ENCODE measurements around the gene COL25A1. TPM values are rescaled to one million over a fixed set of nuclear protein-coding genes. Genes with fewer than 3 reads are reported as not detected.

The COL25A1 gene
- total and polyA plus RNA-seq, 2 donors (not counting 3 experiments of a cell fraction or from before 2014, with no cell fraction given), result 0.21 to 3.5 TPM

- no peaks in the 10 kb centered on the region for H3K9me1 ChIP-seq (replicated peaks; ENCODE audit: control insufficient read depth, extremely low read depth, insufficient read depth, low read length)
- dilution Hi-C loops (cut with MboI; ENCODE audit: extremely low pct_ligation_motif_present, low sequenced_read_pairs) (no loop called here), intact Hi-C loops (cut with micrococcal nuclease) (no loop called here)
- FAIRE-seq (no peak), DNase-seq (ENCODE audit: low read depth, low spot score) (no peak)
- H4K20me1 ChIP-seq (replicated peaks; ENCODE audit: control insufficient read depth, extremely low read depth, insufficient read depth, low read length), result no peaks in the 10 kb centered on the region
- no peak for TF ChIP-seq MAX (IDR thresholded peaks at IDR 0.05; ENCODE audit: insufficient read depth, insufficient read length)
- TF ChIP-seq FOS (IDR thresholded peaks at IDR 0.05; ENCODE audit: borderline replicate concordance, insufficient read depth, low read length), result no peak
- no peak for TF ChIP-seq JUN (IDR thresholded peaks at IDR 0.05; ENCODE audit: borderline replicate concordance, insufficient read depth, insufficient read length, low read depth)
- no peak for TF ChIP-seq MYC (IDR thresholded peaks at IDR 0.05; ENCODE audit: low read depth, low read length)
- H3K27ac ChIP-seq (ENCODE audit: insufficient read depth, low read depth, low read length), result no peak overlapping the region
- H2AFZ ChIP-seq (ENCODE audit: low read depth, low read length), result no peak overlapping the region
- H3K4me2 ChIP-seq (ENCODE audit: insufficient read depth, low read length), result no peak overlapping the region
- no peak overlapping the region for H3K4me3 ChIP-seq (replicated peaks in 1 of 3; ENCODE audit: insufficient read depth in 1 of 3, low read depth in 1 of 3, low read length in 3 of 3)
- no peaks in the 10 kb centered on the region for H3K36me3 ChIP-seq (ENCODE audit: control insufficient read depth in 2 of 2, extremely low read depth in 1 of 2, insufficient read depth in 2 of 2, low read length in 2 of 2)
- no peaks in the 10 kb centered on the region for H3K9me3 ChIP-seq (replicated peaks; ENCODE audit: control insufficient read depth, insufficient read depth, low read length)
- POLR2A ChIA-PET, result no interaction called here
- BruUV-seq (replicated peaks), result no TSS peak
- no peaks in the 10 kb centered on the region for H3K27me3 ChIP-seq (ENCODE audit: control insufficient read depth in 2 of 2, insufficient read depth in 2 of 2, low read length in 2 of 2)
- no peaks in the 10 kb centered on the region for H3K4me1 ChIP-seq (ENCODE audit: control insufficient read depth, extremely low read depth, insufficient read depth, low read length)
- CTCF ChIA-PET, result interaction anchor here (1.4 kb wide), 1 partner anchor 9 kb away, joined by 3 read pairs; no protein-coding TSS in a partner anchor
- H3K79me2 ChIP-seq (ENCODE audit: control insufficient read depth, insufficient read depth, low read length), result no peaks in the 10 kb centered on the region
- H3K9ac ChIP-seq (replicated peaks; ENCODE audit: extremely low read depth, insufficient read depth, low read length), result no peak overlapping the region
Observed at GRCh38 chr4:108849611-108850168, 452.8 kb downstream of the COL25A1 start.

- Histone ChIP-seq H4K20me1 (replicated peaks; ENCODE audit: control insufficient read depth, extremely low read depth, insufficient read depth, low read length) (no peaks in the 10 kb centered on the region), H3K4me1 (ENCODE audit: control insufficient read depth, extremely low read depth, insufficient read depth, low read length) (no peaks in the 10 kb centered on the region), H3K79me2 (ENCODE audit: control insufficient read depth, insufficient read depth, low read length) (no peaks in the 10 kb centered on the region), H3K27me3 (ENCODE audit: control insufficient read depth in 2 of 2, insufficient read depth in 2 of 2, low read length in 2 of 2) (peaks cover 0 to 2% of the 10 kb centered on the region in 2 experiments), H3K36me3 (ENCODE audit: control insufficient read depth in 2 of 2, extremely low read depth in 1 of 2, insufficient read depth in 2 of 2, low read length in 2 of 2) (no peaks in the 10 kb centered on the region), H2AFZ (ENCODE audit: low read depth, low read length) (no peak overlapping the region), H3K4me3 (replicated peaks in 1 of 3; ENCODE audit: insufficient read depth in 1 of 3, low read depth in 1 of 3, low read length in 3 of 3) (no peak overlapping the region), H3K9me3 (replicated peaks; ENCODE audit: control insufficient read depth, insufficient read depth, low read length) (no peaks in the 10 kb centered on the region), H3K4me2 (ENCODE audit: insufficient read depth, low read length) (no peak overlapping the region), H3K9ac (replicated peaks; ENCODE audit: extremely low read depth, insufficient read depth, low read length) (no peak overlapping the region), H3K9me1 (replicated peaks; ENCODE audit: control insufficient read depth, extremely low read depth, insufficient read depth, low read length) (no peaks in the 10 kb centered on the region), H3K27ac (ENCODE audit: insufficient read depth, low read depth, low read length) (no peak overlapping the region)
- FAIRE-seq (no peak), DNase-seq (ENCODE audit: low read depth, low spot score) (no peak)
- BruUV-seq (replicated peaks), result no TSS peak
- TF ChIP-seq FOS (IDR thresholded peaks at IDR 0.05; ENCODE audit: borderline replicate concordance, insufficient read depth, low read length), result no peak
- intact Hi-C loops (cut with micrococcal nuclease), result no loop called here
- CTCF ChIA-PET, result no interaction called here
- POLR2A ChIA-PET, result no interaction called here
- dilution Hi-C loops (cut with MboI; ENCODE audit: extremely low pct_ligation_motif_present, low sequenced_read_pairs), result no loop called here
Observed at GRCh38 chr4:108846568-108846967, 455.9 kb downstream of the COL25A1 start.
